NCI-H2196 (cell line): ENCODE results near the gene MXI1.

ENCODE experiments used
- DNase-seq: peaks from one replicate; lab custom pipeline; 2025; ENCODE audit not compliant: unreplicated experiment; lab: John Stamatoyannopoulos, UW

Gene MXI1

GRCh38 chr10:110215286-110216170 lies 8.1 kb downstream of the MXI1 start:
- no peak for DNase-seq

DNA sequence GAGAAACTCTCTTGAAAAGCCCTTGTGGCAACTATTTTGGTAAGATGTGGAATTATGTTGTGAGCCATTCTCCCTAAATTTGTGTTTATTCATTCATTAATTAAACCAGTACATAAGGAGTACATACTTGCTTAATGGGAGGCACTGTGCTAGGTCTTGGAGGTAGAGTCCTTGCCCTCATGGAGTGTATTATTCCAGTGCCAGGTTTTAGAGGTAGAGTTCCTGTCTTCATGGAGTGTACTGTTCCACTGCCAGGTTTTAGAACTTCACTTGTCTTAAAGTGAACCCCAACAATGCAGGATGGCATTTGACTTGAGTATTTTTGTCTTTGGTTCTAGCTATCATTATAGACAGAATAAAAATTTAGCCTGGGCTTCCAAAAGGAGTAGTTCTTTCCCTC lies 8.8 kb downstream of the MXI1 start:
- no peak for DNase-seq

DNA sequence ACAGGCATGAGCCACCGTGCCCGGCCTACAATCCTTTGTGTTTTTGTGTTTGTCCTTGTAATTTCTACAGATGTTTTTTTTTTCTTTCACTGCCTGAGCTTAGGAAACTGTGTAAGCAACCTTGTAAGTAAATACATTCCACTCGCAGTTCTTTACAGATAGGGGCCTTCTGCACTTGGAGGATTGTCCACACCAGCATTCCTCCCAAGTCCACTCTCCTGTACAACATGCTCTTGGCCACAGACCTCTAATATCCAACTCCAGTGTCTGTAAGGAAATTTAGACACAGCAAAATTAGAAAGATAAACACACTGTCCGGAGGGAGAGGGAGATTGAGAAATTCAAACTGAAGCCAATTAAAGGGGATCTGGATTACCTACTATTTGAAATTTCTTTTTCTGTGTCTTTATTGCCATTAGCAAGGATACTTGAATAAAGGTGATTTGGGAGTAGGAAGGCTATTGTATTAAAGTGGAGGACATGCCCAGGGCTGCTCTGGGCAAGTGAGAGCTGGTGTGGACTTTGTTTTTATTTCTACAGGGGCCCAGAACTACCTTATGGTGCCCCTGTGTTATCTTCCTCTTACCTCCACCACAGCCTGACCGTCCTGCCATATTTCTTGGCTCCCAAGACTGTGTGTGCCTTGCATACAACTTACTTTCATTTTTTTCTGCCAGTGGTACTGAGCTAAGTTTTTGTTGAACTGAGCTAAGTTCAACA lies 9.7 kb downstream of the MXI1 start:
- DNase-seq: no peak

- no peak for DNase-seq
Observed at GRCh38 chr10:110217662-110218008, 10.2 kb downstream of the MXI1 start.

DNA sequence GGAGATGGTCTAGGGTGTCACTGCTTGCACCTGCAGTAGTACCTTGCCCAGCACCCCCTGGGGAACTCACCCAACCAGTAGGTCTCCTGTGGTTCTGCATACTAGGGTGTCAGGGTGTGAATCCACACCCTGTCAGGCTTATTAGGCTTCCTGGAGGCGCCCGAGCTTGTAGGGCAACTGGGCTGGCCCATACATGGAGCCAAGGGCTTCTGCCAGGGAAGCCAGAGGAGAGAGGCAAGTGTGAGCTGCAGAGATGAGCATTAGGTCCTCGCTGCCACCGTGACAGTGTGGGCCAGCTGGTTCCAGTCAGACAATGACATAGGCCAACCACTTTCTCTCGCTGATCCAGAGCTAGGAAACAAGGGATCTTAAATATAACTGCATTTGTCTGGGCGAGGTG lies 11.2 kb downstream of the MXI1 start:
- DNase-seq: no peak

DNA sequence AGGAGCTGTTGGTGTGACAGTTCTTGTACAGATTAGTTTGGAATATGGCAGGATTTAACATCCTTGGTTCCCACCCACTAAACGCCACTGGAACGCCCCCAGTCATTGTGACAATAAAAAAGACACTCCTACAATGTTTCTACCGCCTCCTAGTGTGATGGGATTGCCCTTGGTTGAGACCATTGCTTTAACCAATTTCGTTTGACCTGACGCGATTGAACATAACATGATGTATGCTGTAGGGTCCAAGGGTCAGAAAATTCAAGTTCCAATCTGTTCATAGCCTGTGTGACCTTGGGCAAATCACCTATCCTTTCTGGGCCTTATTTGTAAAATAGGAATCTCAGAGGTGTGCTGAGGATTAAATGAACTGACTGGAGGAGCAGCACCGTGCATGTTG lies 12.5 kb downstream of the MXI1 start:
- no peak for DNase-seq

GRCh38 chr10:110220398-110220797 lies 13.0 kb downstream of the MXI1 start:
- DNase-seq: no peak

GRCh38 chr10:110221044-110221720 lies 13.8 kb downstream of the MXI1 start:
- DNase-seq: no peak

- DNase-seq: peak; percentile 53
Observed at GRCh38 chr10:110221721-110222261, 14.4 kb downstream of the MXI1 start.

DNA sequence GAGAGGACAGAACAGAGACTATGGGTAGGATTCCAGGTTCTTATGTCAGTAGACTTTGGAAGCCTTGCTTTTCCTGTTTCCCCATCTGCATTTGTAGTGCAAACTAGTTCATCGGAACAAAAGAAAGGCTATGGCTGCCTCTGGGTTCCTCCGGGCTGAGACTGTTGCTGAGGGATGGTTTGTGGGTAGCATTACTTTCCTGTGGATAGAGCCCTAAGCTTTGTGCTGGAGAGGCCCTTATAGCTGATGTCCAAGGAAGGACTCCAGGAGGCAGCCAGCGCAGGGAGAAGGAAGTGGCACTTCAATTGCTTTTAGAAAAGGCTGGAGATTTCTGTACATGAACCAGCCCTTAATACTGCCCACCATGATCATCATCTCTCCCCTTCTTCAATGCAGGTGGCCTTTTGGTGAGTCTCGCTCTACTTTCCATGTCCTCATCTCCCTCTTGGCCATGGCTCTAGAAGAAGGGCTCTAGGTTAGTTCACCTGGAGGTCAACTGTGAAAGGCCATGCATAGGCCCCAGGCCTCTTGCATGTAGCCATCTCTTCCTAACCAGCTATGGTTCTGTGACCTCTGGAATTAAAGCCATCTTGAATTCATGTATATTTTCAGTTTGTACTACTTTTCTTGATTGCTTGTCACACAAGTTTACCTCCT lies 15.4 kb downstream of the MXI1 start:
- no peak for DNase-seq

GRCh38 chr10:110223298-110223925 lies 16.0 kb downstream of the MXI1 start:
- no peak for DNase-seq

- no peak for DNase-seq
Observed at GRCh38 chr10:110224992-110225391, 17.6 kb downstream of the MXI1 start.

- DNase-seq: no peak
Observed at GRCh38 chr10:110225441-110225755, 18.0 kb downstream of the MXI1 start.

DNA sequence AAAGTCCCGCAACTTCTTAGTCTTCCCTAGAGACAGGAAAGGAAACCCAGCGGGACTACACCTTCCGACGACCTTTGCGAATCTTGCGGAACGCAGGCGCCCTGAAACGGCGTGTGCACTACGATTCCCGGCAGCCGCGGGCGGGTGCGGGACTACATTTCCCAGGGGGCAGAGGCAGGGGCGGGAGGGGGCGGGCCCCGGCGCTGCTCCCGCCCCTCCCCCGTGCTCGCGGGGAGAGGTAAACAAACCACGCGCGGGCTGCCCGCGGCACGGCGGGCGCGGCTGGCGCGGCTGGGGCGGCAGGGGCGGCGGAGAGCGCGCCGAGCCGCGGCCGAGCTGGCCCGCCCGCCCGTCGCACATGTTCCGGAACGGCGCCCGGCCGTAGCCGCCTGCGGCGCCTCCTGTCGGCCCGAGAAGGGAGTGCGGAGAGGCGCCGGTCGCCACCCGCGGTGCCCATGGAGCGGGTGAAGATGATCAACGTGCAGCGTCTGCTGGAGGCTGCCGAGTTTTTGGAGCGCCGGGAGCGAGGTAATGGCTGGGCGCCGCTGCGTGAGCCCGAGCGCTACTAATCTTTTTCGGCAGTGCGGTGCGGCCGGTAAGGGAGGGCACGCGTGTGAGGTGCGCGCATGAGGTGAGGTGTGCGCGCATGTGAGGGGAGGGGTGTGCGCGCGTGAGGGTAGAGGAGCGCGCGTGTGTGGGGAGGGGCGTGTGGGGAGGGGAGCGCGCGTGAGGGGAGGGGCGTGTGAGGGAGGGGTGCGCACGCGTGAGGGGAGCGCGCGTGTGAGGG lies 18.5 kb downstream of the MXI1 start:
- DNase-seq: peak; percentile 71

DNA sequence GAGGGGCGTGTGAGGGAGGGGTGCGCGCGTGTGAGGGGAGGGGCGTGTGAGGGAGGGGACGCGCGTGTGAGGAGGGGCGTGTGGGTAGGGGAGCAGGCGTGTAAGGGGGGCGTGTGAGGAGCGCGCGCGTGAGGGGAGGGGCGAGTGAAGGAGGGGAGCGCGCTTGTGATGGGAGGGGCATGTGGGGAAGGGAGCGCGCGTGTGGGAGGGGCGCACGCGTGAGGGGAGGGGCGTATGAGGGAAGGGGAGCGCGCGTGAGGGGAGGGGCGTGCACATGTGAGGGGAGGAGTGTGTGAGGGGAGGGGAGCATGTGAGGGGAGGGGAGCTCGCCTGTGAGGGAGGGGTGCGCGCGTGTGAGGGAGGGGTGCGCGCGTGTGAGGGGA lies 19.1 kb downstream of the MXI1 start:
- DNase-seq: peak; percentile 69

- peak; percentile 69 for DNase-seq
Observed at GRCh38 chr10:110226926-110227641, 19.7 kb downstream of the MXI1 start.

DNA sequence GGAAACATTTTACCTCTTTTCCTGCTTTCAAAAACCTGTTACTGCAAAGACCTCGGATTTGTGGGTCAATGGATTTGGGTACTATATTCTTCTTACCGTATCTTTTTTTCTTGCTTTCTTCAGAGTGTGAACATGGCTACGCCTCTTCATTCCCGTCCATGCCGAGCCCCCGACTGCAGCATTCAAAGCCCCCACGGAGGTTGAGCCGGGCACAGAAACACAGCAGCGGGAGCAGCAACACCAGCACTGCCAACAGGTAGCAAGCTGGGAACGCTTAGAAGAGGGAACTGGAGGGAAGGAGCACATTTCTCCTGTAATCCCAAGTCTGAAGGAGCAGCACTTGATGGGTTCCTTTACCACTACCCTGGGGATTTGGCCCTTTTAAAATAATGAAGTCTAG lies 20.7 kb downstream of the MXI1 start:
- no peak for DNase-seq

GRCh38 chr10:110229155-110229554 lies 21.8 kb downstream of the MXI1 start:
- no peak for DNase-seq

- no peak for DNase-seq
Observed at GRCh38 chr10:110233846-110234245, 26.4 kb downstream of the MXI1 start.
